HG03135 (cell line): ENCODE data around the gene RBMS3.

Source experiments
- ATAC-seq: cut with Tn5 transposase; IDR thresholded peaks from one replicate; pipeline ENCODE4 v1.9.1; 2021; ENCODE audit warnings: mild to moderate bottlenecking, moderate library complexity; ENCODE audit not compliant: unreplicated experiment

The RBMS3 gene

GRCh38 chr3:29701326-29701983 lies 420.6 kb downstream of the RBMS3 start:
- ATAC-seq, result no peak

GRCh38 chr3:29705906-29706844 lies 425.3 kb downstream of the RBMS3 start:
- no peak for ATAC-seq

- no peak for ATAC-seq
Measured at GRCh38 chr3:29708884-29709283, 428.0 kb downstream of the RBMS3 start.

GRCh38 chr3:29711255-29711771 lies 430.4 kb downstream of the RBMS3 start:
- no peak for ATAC-seq

GRCh38 chr3:29716213-29716612 lies 435.3 kb downstream of the RBMS3 start:
- ATAC-seq, result no peak

- no peak for ATAC-seq
Measured at GRCh38 chr3:29718661-29719065, 437.8 kb downstream of the RBMS3 start.

GRCh38 chr3:29720665-29721064 lies 439.8 kb downstream of the RBMS3 start:
- ATAC-seq, result no peak

GRCh38 chr3:29721789-29722188 lies 440.9 kb downstream of the RBMS3 start:
- ATAC-seq, result no peak

GRCh38 chr3:29731050-29731449 lies 450.2 kb downstream of the RBMS3 start:
- ATAC-seq, result no peak

GRCh38 chr3:29741231-29741630 lies 460.4 kb downstream of the RBMS3 start:
- no peak for ATAC-seq

- ATAC-seq, result no peak
Measured at GRCh38 chr3:29745232-29745870, 464.5 kb downstream of the RBMS3 start.

- ATAC-seq, result no peak
Measured at GRCh38 chr3:29746163-29746760, 465.4 kb downstream of the RBMS3 start.

GRCh38 chr3:29747991-29748390 lies 467.1 kb downstream of the RBMS3 start:
- ATAC-seq, result no peak

GRCh38 chr3:29751647-29752314 lies 470.9 kb downstream of the RBMS3 start:
- ATAC-seq, result no peak

- no peak for ATAC-seq
Measured at GRCh38 chr3:29754346-29754745, 473.5 kb downstream of the RBMS3 start.

- ATAC-seq, result no peak
Measured at GRCh38 chr3:29755416-29755815, 474.5 kb downstream of the RBMS3 start.

- no peak for ATAC-seq
Measured at GRCh38 chr3:29757054-29757777, 476.3 kb downstream of the RBMS3 start.

GRCh38 chr3:29758108-29758433 lies 477.2 kb downstream of the RBMS3 start:
- no peak for ATAC-seq

- no peak for ATAC-seq
Measured at GRCh38 chr3:29758434-29759322, 477.8 kb downstream of the RBMS3 start.
